Stomach (tissue), 4 donors: ENCODE measurements around the gene POU3F1.

ENCODE experiments used
- POLR2A ChIP-seq, 4 donors: fragments of 450-650 bp; IDR thresholded peaks; one replicate each; pipeline ENCODE4 v1.6.1; 2016; ENCODE audit warnings: antibody characterized with exemption in 4 of 4, control low read depth in 2 of 4, mild to moderate bottlenecking in 1 of 4, moderate library complexity in 1 of 4
- POLR2AphosphoS5 ChIP-seq, 3 donors: sonication (generic); formaldehyde crosslinking; IDR thresholded peaks; one replicate each; pipeline ENCODE4 v1.6.1; 2016; ENCODE audit warnings: antibody characterized with exemption in 3 of 3
- TF ChIP-seq, protein P1 (sequence below), 7 experiments: fragments of 450-650 bp in 4 of 7; fragments of 200-600 bp in 3 of 7; sonication (generic) in 3 of 7; IDR thresholded peaks; one replicate each; pipeline ENCODE4 v1.5.1; 2016 to 2019; ENCODE audit warnings: antibody characterized with exemption in 7 of 7, control low read depth in 2 of 7, mild to moderate bottlenecking in 1 of 7

DNA sequence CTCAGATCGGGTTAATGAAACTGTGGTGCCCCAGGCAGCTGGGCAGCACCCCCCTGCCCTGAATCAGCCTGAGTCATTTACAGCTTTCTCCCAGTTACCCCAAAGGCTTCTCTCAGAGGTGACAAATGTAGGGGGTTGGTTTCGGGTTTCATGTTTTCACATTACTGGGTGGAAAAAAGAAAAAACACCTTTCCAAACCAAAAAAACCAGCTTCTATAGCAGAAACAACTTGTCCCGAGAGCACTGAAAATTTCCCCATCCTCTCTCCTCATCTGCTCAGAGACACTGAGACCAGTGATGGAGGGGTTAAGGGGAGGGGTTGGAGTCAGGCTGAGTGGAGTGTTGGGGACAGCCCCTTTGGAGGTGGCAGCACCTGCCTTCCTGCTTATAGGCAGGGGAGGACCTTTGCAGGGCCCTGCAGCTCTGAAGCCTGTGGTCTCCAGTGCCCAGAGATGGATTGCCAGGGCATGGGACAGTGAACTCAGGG, 18.4 kb downstream of the POU3F1 start:
- TF ChIP-seq, protein P1, sequence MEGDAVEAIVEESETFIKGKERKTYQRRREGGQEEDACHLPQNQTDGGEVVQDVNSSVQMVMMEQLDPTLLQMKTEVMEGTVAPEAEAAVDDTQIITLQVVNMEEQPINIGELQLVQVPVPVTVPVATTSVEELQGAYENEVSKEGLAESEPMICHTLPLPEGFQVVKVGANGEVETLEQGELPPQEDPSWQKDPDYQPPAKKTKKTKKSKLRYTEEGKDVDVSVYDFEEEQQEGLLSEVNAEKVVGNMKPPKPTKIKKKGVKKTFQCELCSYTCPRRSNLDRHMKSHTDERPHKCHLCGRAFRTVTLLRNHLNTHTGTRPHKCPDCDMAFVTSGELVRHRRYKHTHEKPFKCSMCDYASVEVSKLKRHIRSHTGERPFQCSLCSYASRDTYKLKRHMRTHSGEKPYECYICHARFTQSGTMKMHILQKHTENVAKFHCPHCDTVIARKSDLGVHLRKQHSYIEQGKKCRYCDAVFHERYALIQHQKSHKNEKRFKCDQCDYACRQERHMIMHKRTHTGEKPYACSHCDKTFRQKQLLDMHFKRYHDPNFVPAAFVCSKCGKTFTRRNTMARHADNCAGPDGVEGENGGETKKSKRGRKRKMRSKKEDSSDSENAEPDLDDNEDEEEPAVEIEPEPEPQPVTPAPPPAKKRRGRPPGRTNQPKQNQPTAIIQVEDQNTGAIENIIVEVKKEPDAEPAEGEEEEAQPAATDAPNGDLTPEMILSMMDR (IDR thresholded peaks at IDR 0.05): no peak
- TF ChIP-seq POLR2AphosphoS5 (IDR thresholded peaks at IDR 0.05): no peak
- no peak for TF ChIP-seq POLR2A (IDR thresholded peaks at IDR 0.05)
